ENCODE data around the gene RABGAP1L.

- TF ChIP-seq, protein P1, sequence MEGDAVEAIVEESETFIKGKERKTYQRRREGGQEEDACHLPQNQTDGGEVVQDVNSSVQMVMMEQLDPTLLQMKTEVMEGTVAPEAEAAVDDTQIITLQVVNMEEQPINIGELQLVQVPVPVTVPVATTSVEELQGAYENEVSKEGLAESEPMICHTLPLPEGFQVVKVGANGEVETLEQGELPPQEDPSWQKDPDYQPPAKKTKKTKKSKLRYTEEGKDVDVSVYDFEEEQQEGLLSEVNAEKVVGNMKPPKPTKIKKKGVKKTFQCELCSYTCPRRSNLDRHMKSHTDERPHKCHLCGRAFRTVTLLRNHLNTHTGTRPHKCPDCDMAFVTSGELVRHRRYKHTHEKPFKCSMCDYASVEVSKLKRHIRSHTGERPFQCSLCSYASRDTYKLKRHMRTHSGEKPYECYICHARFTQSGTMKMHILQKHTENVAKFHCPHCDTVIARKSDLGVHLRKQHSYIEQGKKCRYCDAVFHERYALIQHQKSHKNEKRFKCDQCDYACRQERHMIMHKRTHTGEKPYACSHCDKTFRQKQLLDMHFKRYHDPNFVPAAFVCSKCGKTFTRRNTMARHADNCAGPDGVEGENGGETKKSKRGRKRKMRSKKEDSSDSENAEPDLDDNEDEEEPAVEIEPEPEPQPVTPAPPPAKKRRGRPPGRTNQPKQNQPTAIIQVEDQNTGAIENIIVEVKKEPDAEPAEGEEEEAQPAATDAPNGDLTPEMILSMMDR (tag by site-specific recombination; IDR thresholded peaks at IDR 0.05), result no peak
- no peak for TF ChIP-seq ZNF48 (tag by site-specific recombination; IDR thresholded peaks at IDR 0.05)
- TF ChIP-seq MZF1 (tag by site-specific recombination; IDR thresholded peaks at IDR 0.05; ENCODE audit: borderline replicate concordance), result no peak
- TF ChIP-seq, protein P2, sequence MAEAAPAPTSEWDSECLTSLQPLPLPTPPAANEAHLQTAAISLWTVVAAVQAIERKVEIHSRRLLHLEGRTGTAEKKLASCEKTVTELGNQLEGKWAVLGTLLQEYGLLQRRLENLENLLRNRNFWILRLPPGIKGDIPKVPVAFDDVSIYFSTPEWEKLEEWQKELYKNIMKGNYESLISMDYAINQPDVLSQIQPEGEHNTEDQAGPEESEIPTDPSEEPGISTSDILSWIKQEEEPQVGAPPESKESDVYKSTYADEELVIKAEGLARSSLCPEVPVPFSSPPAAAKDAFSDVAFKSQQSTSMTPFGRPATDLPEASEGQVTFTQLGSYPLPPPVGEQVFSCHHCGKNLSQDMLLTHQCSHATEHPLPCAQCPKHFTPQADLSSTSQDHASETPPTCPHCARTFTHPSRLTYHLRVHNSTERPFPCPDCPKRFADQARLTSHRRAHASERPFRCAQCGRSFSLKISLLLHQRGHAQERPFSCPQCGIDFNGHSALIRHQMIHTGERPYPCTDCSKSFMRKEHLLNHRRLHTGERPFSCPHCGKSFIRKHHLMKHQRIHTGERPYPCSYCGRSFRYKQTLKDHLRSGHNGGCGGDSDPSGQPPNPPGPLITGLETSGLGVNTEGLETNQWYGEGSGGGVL (tag by site-specific recombination; IDR thresholded peaks at IDR 0.05), result no peak
- TF ChIP-seq ZNF132 (tag by site-specific recombination; IDR thresholded peaks at IDR 0.05; ENCODE audit: borderline replicate concordance), result no peak
- TF ChIP-seq MEIS1 (CRISPR knock-in tag; IDR thresholded peaks at IDR 0.05; ENCODE audit: borderline replicate concordance), result no peak
- no peak for TF ChIP-seq ZNF514 (tag by site-specific recombination; IDR thresholded peaks at IDR 0.05)
- no peak for TF ChIP-seq MYNN (tag by site-specific recombination; IDR thresholded peaks at IDR 0.05; ENCODE audit: borderline replicate concordance)
- no peak for TF ChIP-seq ZNF157 (tag by site-specific recombination; IDR thresholded peaks at IDR 0.05)
- no peak for TF ChIP-seq ZNF561 (tag by site-specific recombination; IDR thresholded peaks at IDR 0.05; ENCODE audit: borderline replicate concordance)
- TF ChIP-seq ZNF239 (tag by site-specific recombination; IDR thresholded peaks at IDR 0.05), result no peak
- no peak for TF ChIP-seq ZNF654 (tag by site-specific recombination; IDR thresholded peaks at IDR 0.05; ENCODE audit: low read depth)
- no peak for TF ChIP-seq ZNF24 (tag by site-specific recombination; IDR thresholded peaks at IDR 0.05)
- TF ChIP-seq ZNF274 (IDR thresholded peaks at IDR 0.05; ENCODE audit: low read length), result no peak
- no peak for TF ChIP-seq ZNF274 (tag by site-specific recombination; IDR thresholded peaks at IDR 0.05; ENCODE audit: borderline replicate concordance)
These were observed 45.5 kb downstream of the RABGAP1L start for GRCh38 chr1:174204697-174205308.

Data from HEK293 (cell line).